Measurements from ENCODE around the gene SFMBT1. TPM values are rescaled to one million over a fixed set of nuclear protein-coding genes. Genes with fewer than 3 reads are reported as not detected.
A peak's percentile ranks its signal among the peaks of the same experiment; 100 is the strongest.

The SFMBT1 gene
- total and polyA plus RNA-seq, 2 of the 4 experiments (the other 2 are of a cell fraction): 1.0 to 1.8 TPM

DNA sequence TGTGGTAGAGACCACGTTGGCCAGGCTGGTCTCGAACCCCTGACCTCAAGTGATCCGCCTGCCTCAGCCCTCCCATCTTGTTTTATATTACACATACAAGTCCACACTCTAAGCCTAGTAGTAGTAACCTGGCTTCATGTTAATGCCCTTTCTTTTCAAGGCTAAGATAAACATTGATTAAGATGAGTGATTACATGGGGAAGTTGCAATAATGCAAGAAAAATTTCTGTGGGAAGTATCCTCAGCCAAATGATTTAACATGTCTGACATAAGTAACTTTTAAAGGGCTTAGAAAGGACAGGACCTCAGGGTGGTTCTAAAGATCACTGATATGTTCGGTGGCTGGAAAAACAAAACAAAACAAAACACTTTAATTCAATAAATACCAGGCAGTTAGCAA is 72.1 kb downstream of the SFMBT1 start:
- H3K23ac ChIP-seq (ENCODE audit: low read depth, low read length): no peak overlapping the region
- no peak overlapping the region for H2BK15ac ChIP-seq (ENCODE audit: low read depth, low read length)
- no peak overlapping the region for H3K4me2 ChIP-seq (ENCODE audit: low read depth, low read length)
- H3K4me1 ChIP-seq (ENCODE audit: control insufficient read depth, insufficient read depth, low read length): no peaks in the 10 kb centered on the region
- no peak overlapping the region for H3K14ac ChIP-seq (replicated peaks; ENCODE audit: low read depth, low read length)
- DNase-seq (peak; percentile 59), ATAC-seq (ENCODE audit: low read depth) (no peak; the same call in 1 of the 2 replicates)
- no peaks in the 10 kb centered on the region for H4K20me1 ChIP-seq (ENCODE audit: insufficient read depth, low read length)
- no peak overlapping the region for H2BK120ac ChIP-seq (ENCODE audit: low read depth, low read length)
- H3K56ac ChIP-seq (ENCODE audit: extremely low read depth, insufficient read depth, low read length): no peak overlapping the region
- no peaks in the 10 kb centered on the region for H3K27me3 ChIP-seq (ENCODE audit: control insufficient read depth, insufficient read depth, low read length)
- H4K8ac ChIP-seq (ENCODE audit: low read depth in 2 of 2, low read length in 2 of 2): no peak overlapping the region
- TF ChIP-seq CEBPB (IDR thresholded peaks at IDR 0.05; ENCODE audit: low read depth, low read length) (no peak), RFX5 (IDR thresholded peaks at IDR 0.05; ENCODE audit: low read depth, low read length) (no peak), CTCF (conservative IDR thresholded peaks at IDR 0.05; ENCODE audit: low read depth, low read length) (no peak), ELK1 (IDR thresholded peaks at IDR 0.05; ENCODE audit: borderline replicate concordance, low read depth, low read length) (no peak), BHLHE40 (IDR thresholded peaks at IDR 0.05; ENCODE audit: low read depth, low read length) (no peak), USF2 (IDR thresholded peaks at IDR 0.05; ENCODE audit: low read depth, low read length) (no peak), MAFK (IDR thresholded peaks at IDR 0.05; ENCODE audit: low read depth, low read length) (no peak), FOS (IDR thresholded peaks at IDR 0.05; ENCODE audit: low read depth, low read length) (no peak), SMC3 (IDR thresholded peaks at IDR 0.05; ENCODE audit: low read depth, low read length) (no peak), POLR2A (IDR thresholded peaks at IDR 0.05; ENCODE audit: low read depth, low read length) (no peak), MXI1 (IDR thresholded peaks at IDR 0.05; ENCODE audit: borderline replicate concordance, low read depth, low read length) (no peak), MAZ (IDR thresholded peaks at IDR 0.05; ENCODE audit: borderline replicate concordance, low read depth, low read length) (no peak)
- no peak overlapping the region for H3K18ac ChIP-seq (ENCODE audit: low read depth, low read length)
- H3K9me3 ChIP-seq (ENCODE audit: control insufficient read depth, insufficient read depth, low read length): no peaks in the 10 kb centered on the region
- no TSS peak for BruUV-seq (replicated peaks)
- H3K27ac ChIP-seq (ENCODE audit: insufficient read depth, low read length): no peak overlapping the region
- H2BK20ac ChIP-seq (ENCODE audit: low read depth, low read length): no peak overlapping the region
- H2AK9ac ChIP-seq (replicated peaks; ENCODE audit: low read depth, low read length, poor library complexity): no peak overlapping the region
- H2AK5ac ChIP-seq (ENCODE audit: low read depth, low read length): no peak overlapping the region
- 0 out of 2 replicates have a peak, but pooled peaks cover 3% of the 10 kb centered on the region for H3K9me1 ChIP-seq (ENCODE audit: insufficient read depth, low read length)
- ChIA-PET CTCF (interaction anchor here (0.6 kb wide), 1 partner anchor 41 kb away, joined by 4 read pairs; no protein-coding TSS in a partner anchor), POLR2A (ENCODE audit: unreplicated experiment) (no interaction called here)
- intact Hi-C loops (cut with micrococcal nuclease): no loop called here
- no peak overlapping the region for H3K9ac ChIP-seq (ENCODE audit: low read depth, low read length)
- no peak overlapping the region for H3K4ac ChIP-seq (ENCODE audit: low read depth, low read length)
- in situ Hi-C loops (cut with MboI; ENCODE audit: low sequenced_read_pairs): no loop called here
- no peak overlapping the region for H4K5ac ChIP-seq (ENCODE audit: low read depth, low read length)
- H4K91ac ChIP-seq (ENCODE audit: insufficient read depth, low read depth, low read length): no peak overlapping the region
- H2BK5ac ChIP-seq (ENCODE audit: low read depth, low read length, poor library complexity, severe bottlenecking): no peak overlapping the region
- H3K79me1 ChIP-seq (ENCODE audit: low read depth in 1 of 2, low read length in 2 of 2): 0 out of 4 replicates have a peak, but pooled peaks cover 0 to 3% of the 10 kb centered on the region in 2 experiments
- no peak overlapping the region for H3K4me3 ChIP-seq (ENCODE audit: insufficient read depth, low read depth, low read length)
- H2AFZ ChIP-seq (replicated peaks; ENCODE audit: low read length, poor library complexity): no peak overlapping the region
- WGBS, 2 experiments (ENCODE audit: extremely low coverage in 2 of 2, insufficient read length in 1 of 2): no CpG with 5 or more reads among the region's 4 CpGs
- dilution Hi-C loops (cut with HindIII; ENCODE audit: low sequenced_read_pairs, unreplicated experiment): no loop called here
- H3K36me3 ChIP-seq (ENCODE audit: control insufficient read depth, insufficient read depth, low read length): no peaks in the 10 kb centered on the region

Data from IMR-90 (cell line).